Measurements from ENCODE around the gene MRPL50.

The MRPL50 gene

GRCh38 chr9:101432171-101432570 is 33.8 kb upstream of the MRPL50 start:
- DNase-seq (ENCODE audit: low read depth), result no peak
- H3K4me3 ChIP-seq (ENCODE audit: control insufficient read depth, low read depth, low read length), result no peak overlapping the region
- TF ChIP-seq, protein P1, sequence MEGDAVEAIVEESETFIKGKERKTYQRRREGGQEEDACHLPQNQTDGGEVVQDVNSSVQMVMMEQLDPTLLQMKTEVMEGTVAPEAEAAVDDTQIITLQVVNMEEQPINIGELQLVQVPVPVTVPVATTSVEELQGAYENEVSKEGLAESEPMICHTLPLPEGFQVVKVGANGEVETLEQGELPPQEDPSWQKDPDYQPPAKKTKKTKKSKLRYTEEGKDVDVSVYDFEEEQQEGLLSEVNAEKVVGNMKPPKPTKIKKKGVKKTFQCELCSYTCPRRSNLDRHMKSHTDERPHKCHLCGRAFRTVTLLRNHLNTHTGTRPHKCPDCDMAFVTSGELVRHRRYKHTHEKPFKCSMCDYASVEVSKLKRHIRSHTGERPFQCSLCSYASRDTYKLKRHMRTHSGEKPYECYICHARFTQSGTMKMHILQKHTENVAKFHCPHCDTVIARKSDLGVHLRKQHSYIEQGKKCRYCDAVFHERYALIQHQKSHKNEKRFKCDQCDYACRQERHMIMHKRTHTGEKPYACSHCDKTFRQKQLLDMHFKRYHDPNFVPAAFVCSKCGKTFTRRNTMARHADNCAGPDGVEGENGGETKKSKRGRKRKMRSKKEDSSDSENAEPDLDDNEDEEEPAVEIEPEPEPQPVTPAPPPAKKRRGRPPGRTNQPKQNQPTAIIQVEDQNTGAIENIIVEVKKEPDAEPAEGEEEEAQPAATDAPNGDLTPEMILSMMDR (conservative IDR thresholded peaks at IDR 0.05; ENCODE audit: control insufficient read depth, insufficient read depth, low read depth, low read length), result no peak

DNA sequence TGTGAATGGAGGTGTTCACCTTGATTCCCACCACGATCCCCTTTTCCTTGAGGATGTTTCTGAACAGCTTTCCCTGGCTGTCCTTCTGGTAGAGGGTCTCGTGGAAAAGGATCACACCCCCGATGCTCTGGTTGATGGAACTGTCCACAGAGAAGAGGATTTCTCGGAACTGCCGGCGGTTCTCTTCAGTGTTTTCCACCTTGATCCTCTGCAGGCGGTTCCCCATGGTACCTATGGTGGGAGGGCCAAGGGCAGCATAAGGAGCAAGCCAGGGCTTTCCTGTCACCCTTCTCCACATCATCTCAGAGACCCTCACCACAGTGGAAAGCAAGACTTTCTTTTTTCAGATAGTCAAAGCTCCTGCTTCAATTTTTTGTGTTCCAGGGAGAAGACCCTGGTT is 31.3 kb upstream of the MRPL50 start:
- no peak overlapping the region for H3K4me3 ChIP-seq (ENCODE audit: control insufficient read depth, low read depth, low read length)
- DNase-seq (ENCODE audit: low read depth), result no peak
- TF ChIP-seq, protein P1 (conservative IDR thresholded peaks at IDR 0.05; ENCODE audit: control insufficient read depth, insufficient read depth, low read depth, low read length), result no peak

DNA sequence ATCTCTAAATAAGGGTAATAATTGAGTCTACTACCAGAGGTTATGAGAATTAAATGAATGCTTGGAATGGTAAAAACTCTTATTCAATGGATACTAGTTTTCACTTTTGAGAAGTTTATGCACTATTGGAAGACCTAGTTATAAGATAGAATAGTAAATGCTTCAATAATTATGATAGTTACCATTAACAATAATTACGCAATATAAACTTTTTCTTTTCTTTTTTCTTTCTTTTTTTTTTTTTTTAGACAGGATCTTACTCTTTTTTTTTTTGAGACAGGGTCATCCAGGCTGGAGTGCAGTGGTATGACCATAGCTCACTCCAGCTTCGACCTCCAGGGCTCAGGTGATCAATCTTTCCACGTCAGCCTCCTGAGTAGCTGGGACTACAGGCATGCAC is 30.5 kb upstream of the MRPL50 start:
- no peak for DNase-seq (ENCODE audit: low read depth)
- no peak overlapping the region for H3K4me3 ChIP-seq (ENCODE audit: control insufficient read depth, low read depth, low read length)
- TF ChIP-seq, protein P1 (conservative IDR thresholded peaks at IDR 0.05; ENCODE audit: control insufficient read depth, insufficient read depth, low read depth, low read length), result no peak

- DNase-seq (ENCODE audit: low read depth), result no peak
- TF ChIP-seq, protein P1 (conservative IDR thresholded peaks at IDR 0.05; ENCODE audit: control insufficient read depth, insufficient read depth, low read depth, low read length), result no peak
- no peak overlapping the region for H3K4me3 ChIP-seq (ENCODE audit: control insufficient read depth, low read depth, low read length)
Observed at GRCh38 chr9:101427957-101428655, 29.7 kb upstream of the MRPL50 start.

DNA sequence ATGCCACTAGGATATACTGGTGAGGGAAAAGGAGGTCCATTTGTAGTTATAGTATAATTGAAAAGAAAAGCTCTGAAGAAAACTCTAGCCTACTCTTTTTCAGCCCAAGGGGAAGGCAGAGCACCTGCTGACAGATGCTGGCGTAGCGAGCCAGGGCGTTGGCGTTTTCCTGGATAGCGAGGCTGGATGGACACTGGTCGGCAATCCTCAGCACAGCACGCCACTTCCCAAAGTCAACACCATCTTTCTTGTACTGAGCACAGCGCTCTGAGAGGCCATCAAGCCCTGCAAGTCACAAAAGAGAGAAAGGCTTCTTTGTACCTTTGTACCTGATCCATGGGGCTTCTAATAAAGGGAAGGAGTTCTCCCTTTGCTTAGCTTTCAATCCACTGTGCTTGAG is 28.9 kb upstream of the MRPL50 start:
- H3K4me3 ChIP-seq (ENCODE audit: control insufficient read depth, low read depth, low read length), result no peak overlapping the region
- TF ChIP-seq, protein P1 (conservative IDR thresholded peaks at IDR 0.05; ENCODE audit: control insufficient read depth, insufficient read depth, low read depth, low read length), result no peak
- DNase-seq (ENCODE audit: low read depth), result no peak

DNA sequence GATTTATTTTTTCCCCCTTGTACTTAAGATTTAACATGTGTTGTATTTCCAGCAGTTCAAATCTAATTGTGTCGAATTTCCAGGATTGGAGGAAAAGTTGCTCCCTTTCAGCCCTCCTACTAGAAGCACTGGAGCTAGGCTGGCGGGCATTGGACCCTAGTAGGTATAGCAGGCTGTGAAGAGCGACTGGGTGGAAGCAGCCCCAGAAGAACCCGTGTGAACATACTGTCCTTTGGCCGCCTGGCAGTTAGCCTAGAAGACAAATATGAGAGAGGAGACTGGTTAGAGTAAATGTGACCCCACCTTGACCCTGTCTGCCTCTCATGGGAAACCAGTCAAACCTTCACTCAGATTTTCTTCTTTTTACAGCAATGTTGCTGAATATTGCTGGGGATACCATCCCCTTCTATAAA is 23.2 kb upstream of the MRPL50 start:
- no peak for DNase-seq (ENCODE audit: low read depth)
- H3K4me3 ChIP-seq (ENCODE audit: control insufficient read depth, low read depth, low read length), result no peak overlapping the region
- TF ChIP-seq, protein P1 (conservative IDR thresholded peaks at IDR 0.05; ENCODE audit: control insufficient read depth, insufficient read depth, low read depth, low read length), result no peak
